GM12875 (cell line): ENCODE measurements around the gene NCL.

Source experiments
- H3K4me3 ChIP-seq: one replicate; pipeline ENCODE4 v1.5.1; 2011; ENCODE audit warnings: low read depth, low read length, control low read depth
- TF ChIP-seq, protein P1 (sequence below): IDR thresholded peaks from 2 replicates; pipeline ENCODE4 v1.5.1; 2011; ENCODE audit warnings: low read depth, mild to moderate bottlenecking, control low read depth, inconsistent platforms, low read length, moderate library complexity, borderline replicate concordance; ENCODE audit not compliant: insufficient read depth

Gene NCL

DNA sequence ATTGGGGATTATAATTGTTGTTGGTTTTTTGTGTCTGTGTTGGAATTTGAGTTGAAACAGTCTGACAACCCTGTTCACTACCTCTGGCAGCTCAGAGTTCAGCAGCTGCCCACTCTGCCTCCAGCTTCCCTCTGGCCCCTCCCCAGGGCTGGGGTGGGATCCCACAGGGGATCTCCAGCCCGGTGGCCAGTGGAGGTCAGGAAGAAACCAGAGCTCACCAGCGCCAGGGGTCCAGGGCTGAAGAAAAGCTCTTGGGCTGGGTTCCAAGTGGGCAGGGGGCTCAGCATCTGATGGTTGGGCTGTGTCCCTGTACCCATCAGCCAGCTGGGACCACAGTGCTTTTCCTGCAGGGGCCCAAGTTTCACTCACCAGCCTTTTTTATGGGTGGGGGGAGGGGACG is 16.5 kb upstream of the NCL start:
- no peak overlapping the region for H3K4me3 ChIP-seq
- TF ChIP-seq, protein P1, sequence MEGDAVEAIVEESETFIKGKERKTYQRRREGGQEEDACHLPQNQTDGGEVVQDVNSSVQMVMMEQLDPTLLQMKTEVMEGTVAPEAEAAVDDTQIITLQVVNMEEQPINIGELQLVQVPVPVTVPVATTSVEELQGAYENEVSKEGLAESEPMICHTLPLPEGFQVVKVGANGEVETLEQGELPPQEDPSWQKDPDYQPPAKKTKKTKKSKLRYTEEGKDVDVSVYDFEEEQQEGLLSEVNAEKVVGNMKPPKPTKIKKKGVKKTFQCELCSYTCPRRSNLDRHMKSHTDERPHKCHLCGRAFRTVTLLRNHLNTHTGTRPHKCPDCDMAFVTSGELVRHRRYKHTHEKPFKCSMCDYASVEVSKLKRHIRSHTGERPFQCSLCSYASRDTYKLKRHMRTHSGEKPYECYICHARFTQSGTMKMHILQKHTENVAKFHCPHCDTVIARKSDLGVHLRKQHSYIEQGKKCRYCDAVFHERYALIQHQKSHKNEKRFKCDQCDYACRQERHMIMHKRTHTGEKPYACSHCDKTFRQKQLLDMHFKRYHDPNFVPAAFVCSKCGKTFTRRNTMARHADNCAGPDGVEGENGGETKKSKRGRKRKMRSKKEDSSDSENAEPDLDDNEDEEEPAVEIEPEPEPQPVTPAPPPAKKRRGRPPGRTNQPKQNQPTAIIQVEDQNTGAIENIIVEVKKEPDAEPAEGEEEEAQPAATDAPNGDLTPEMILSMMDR: no peak

DNA sequence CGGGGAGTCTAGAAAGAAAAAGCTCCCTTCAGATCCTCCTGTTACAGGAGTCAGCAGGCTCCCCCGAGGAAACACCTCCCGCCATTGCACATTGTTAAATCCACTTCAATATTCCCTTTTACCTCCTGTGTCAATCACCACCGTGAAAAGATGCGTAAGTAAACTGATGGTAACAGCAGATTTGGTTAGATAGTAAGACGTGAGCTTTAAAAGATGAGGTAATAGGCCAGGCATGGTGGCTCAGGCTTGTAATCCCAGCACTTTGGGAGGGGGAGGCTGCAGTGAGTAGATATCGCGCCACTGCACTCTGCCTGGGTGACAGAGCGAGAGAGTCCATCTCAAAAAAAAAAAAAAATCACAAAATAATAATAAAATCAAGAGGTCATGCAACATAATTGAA is 15.2 kb upstream of the NCL start:
- TF ChIP-seq, protein P1: no peak

DNA sequence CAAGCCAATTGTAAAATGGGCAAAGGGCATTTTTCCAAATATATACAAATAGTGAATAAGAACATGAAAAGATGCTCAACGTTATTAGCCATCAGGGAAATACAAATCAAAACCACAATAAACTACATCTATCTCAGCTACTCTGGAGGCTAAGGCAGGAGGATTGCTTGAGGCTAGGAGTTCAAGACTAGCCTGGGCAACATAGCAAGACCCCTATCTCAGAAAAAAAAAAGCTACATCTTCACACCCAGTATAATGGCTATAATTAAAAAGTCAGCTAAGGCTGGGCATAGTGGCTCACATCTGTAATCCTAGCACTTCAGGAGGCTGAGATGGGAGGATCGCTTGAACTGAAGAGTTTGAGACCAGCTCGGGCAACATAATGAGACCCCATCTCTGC is 12.6 kb upstream of the NCL start:
- TF ChIP-seq, protein P1: no peak
- H3K4me3 ChIP-seq: no peak overlapping the region

More for the DNA sequence above, 15.2 kb upstream of the NCL start:
- no peak overlapping the region for H3K4me3 ChIP-seq

DNA sequence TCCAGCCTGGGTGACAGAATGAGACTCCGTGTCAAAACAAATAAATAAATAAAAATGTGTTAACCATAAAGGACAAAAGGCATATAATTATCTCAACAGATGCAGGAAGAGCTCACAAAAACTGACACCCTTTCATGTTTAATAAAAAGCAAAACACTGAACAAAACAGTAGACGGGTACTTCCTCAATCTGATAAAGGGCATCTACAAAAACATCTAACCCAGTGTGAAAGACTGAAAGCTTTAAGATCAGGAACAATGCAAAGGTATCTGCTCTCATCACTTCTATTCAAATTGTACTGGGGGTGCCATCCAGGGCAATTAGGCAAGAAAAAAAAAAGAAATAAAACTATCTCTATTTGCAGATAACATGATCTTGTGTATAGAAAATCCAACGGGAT is 11.7 kb upstream of the NCL start:
- TF ChIP-seq, protein P1: no peak
- H3K4me3 ChIP-seq: no peak overlapping the region

DNA sequence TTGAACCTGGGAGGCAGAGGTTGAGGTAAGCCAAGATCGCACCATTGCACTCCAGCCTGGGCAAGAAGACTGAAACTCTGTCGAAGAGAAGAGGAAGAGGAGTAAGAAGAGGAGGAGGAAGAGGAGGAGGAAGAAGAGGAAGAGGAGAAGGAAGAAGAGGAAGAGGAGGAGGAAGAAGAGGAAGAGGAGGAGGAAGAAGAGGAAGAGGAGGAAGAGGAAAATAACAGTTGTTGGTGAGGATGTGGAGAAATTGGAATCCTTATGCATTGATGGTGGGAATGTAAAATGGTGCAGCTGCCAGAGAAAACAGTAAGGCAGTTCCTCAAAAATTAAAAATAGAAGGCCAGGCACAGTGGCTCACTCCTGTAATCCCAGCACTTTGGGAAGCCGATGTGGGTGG is 8.5 kb upstream of the NCL start:
- no peak overlapping the region for H3K4me3 ChIP-seq
- TF ChIP-seq, protein P1: no peak

DNA sequence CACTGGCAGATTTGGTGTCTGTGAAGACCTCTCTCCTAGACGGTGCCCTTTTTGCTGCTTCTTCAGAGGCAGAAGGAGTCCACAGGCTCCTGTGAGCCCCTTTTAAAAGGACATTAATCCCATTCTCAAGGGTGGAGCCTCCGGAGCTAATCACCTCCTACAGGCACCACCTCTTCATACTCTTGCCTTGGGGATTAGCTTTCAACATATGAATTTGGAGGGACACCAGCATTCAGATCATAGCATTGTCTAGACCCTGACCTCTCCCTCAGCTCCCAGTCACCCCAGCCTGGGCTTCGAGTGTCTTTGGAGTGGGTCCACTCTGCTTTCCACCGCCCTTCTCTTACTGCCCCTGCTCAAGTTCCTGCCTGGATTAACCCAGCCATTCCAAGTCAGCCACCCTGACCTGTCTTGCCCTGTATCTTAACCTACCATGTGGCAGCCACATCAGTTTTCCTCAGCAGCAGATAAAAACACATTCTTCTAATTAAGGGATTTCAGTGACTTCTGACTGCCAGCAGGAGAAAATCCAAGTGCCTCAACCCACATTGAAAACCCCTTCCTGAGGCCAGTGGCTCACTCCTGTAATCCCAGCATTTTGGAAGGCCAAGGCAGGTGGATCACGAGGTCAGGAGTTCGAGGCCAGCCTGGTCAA is 6.1 kb upstream of the NCL start:
- TF ChIP-seq, protein P1: no peak
- no peak overlapping the region for H3K4me3 ChIP-seq

DNA sequence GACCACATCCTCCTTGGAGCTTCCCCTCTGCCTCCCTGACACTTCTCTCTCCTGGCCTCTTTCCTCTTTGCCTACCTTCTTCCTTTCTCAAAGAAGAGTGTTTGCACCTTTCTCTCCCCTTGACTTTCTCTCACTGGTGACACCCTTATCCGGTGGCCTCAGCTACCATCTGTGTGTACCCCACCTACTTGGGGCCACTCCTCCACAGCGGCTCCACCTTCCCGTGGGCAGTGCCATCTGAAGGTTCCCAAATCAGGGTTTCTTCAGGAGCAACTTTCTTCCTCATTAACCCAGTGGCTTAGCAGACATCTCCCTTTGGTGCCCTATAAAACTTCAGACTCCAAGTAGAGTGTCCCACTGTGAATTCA is 5.3 kb upstream of the NCL start:
- no peak overlapping the region for H3K4me3 ChIP-seq
- TF ChIP-seq, protein P1: no peak
